Measurements from ENCODE around the gene SF3B2. TPM values are rescaled to one million over a fixed set of nuclear protein-coding genes. Genes with fewer than 3 reads are reported as not detected.

The SF3B2 gene
- total RNA-seq, 6 donors from 2014 or later, result 142 to 193 (median 173) TPM

- DNase-seq (no peak), ATAC-seq (ENCODE audit: low FRiP score in 2 of 2) (no peak)
- Histone ChIP-seq H3K9me3 (no peaks in the 10 kb centered on the region), H3K36me3 (no peaks in the 10 kb centered on the region), H3K4me3 (no peak overlapping the region), H3K27ac (no peak overlapping the region), H3K27me3 (peaks cover 0 to 15% (median 7%) of the 10 kb centered on the region in 4 donors), H3K4me1 (peaks cover 13 to 28% (median 18%) of the 10 kb centered on the region in 4 donors)
- TF ChIP-seq EP300 (IDR thresholded peaks at IDR 0.05) (no peak), POLR2AphosphoS5 (IDR thresholded peaks at IDR 0.05) (no peak), POLR2A (IDR thresholded peaks at IDR 0.05) (no peak), CTCF (IDR thresholded peaks at IDR 0.05) (no peak)
- 79 to 81% methylated on average over 6 to 11 of the region's 11 CpGs for WGBS, 2 donors
Measured at GRCh38 chr11:66047541-66048365, 4.4 kb upstream of the SF3B2 start.

- Histone ChIP-seq H3K4me3 (no peak within 1 kb of the TSS), H3K27ac (no peak within 1 kb of the TSS), H3K4me1 (peaks cover 22 to 38% (median 28%) of the 10 kb centered on the region in 4 donors), H3K9me3 (no peaks in the 10 kb centered on the region), H3K36me3 (peaks cover 0 to under 1% (median 0%) of the 10 kb centered on the region in 4 donors), H3K27me3 (peaks cover 0 to 15% (median 7%) of the 10 kb centered on the region in 4 donors)
- ATAC-seq (ENCODE audit: low FRiP score in 2 of 2) (no peak), DNase-seq (peak in 1 of 2 donors; percentile 82)
- 25 to 36% methylated on average over 9 to 15 of the region's 39 CpGs for WGBS, 2 donors
- TF ChIP-seq EP300 (IDR thresholded peaks at IDR 0.05) (no peak), POLR2AphosphoS5 (IDR thresholded peaks at IDR 0.05) (no peak), POLR2A (IDR thresholded peaks at IDR 0.05) (no peak), CTCF (IDR thresholded peaks at IDR 0.05) (no peak)
Measured at GRCh38 chr11:66048547-66049323, 3.4 kb upstream of the SF3B2 start, which contains the start of gene GAL3ST3. GAL3ST3 (minus strand) TSS chr11:66049161; CDS start chr11:66045415, 3,746 bp downstream.

- ATAC-seq (ENCODE audit: low FRiP score in 2 of 2) (no peak), DNase-seq (no peak)
- 77 to 89% methylated on average over 5 of the region's 5 CpGs for WGBS, 2 donors
- TF ChIP-seq EP300 (IDR thresholded peaks at IDR 0.05), result no peak
- no peak for TF ChIP-seq CTCF (IDR thresholded peaks at IDR 0.05)
- no peak for TF ChIP-seq POLR2AphosphoS5 (IDR thresholded peaks at IDR 0.05)
- TF ChIP-seq POLR2A (IDR thresholded peaks at IDR 0.05), result no peak
- H3K27ac ChIP-seq, result peak overlapping the region in 2 of 4 donors; percentile 92 to 93
- H3K36me3 ChIP-seq, result peaks cover 6 to 20% (median 18%) of the 10 kb centered on the region in 4 donors
- no peak overlapping the region for H3K4me3 ChIP-seq
- no peaks in the 10 kb centered on the region for H3K9me3 ChIP-seq
- peaks cover 23 to 36% (median 25%) of the 10 kb centered on the region in 4 donors for H3K4me1 ChIP-seq
- H3K27me3 ChIP-seq, result peaks cover 0 to 15% (median 7%) of the 10 kb centered on the region in 4 donors
Measured at GRCh38 chr11:66050581-66051231, 1.5 kb upstream of the SF3B2 start.

- DNase-seq (no peak), ATAC-seq (ENCODE audit: low FRiP score in 2 of 2) (no peak)
- H3K27me3 ChIP-seq, result peaks cover 0 to 15% (median 7%) of the 10 kb centered on the region in 4 donors
- peak overlapping the region; percentile 84 to 93 (median 90) for H3K27ac ChIP-seq
- no peaks in the 10 kb centered on the region for H3K9me3 ChIP-seq
- peak overlapping the region; percentile 9 to 93 (median 84) for H3K4me3 ChIP-seq
- H3K4me1 ChIP-seq, result peaks cover 23 to 36% (median 25%) of the 10 kb centered on the region in 4 donors
- peaks cover 6 to 27% (median 24%) of the 10 kb centered on the region in 4 donors for H3K36me3 ChIP-seq
- 29% methylated on average over 12 of the region's 12 CpGs for WGBS, 2 donors
- TF ChIP-seq CTCF (IDR thresholded peaks at IDR 0.05), result no peak
- no peak for TF ChIP-seq EP300 (IDR thresholded peaks at IDR 0.05)
- TF ChIP-seq POLR2A (IDR thresholded peaks at IDR 0.05), result no peak
- TF ChIP-seq POLR2AphosphoS5 (IDR thresholded peaks at IDR 0.05), result no peak
Measured at GRCh38 chr11:66051371-66051765, 796 bp upstream of the SF3B2 start.

Data from upper lobe of left lung (tissue), 6 donors.